Endothelial cell of umbilical vein (primary cell): ENCODE measurements around the gene ZNF597.

Source experiments
- CTCF ChIP-seq, 2 donors: IDR thresholded peaks; 1 replicate in 1 of 2; 2 replicates in 1 of 2; pipeline ENCODE4 v1.5.1; 2011; ENCODE audit warnings: low read length in 2 of 2, mild to moderate bottlenecking in 2 of 2, moderate library complexity in 2 of 2, control low read depth in 1 of 2, inconsistent platforms in 1 of 2, low read depth in 1 of 2; ENCODE audit not compliant: insufficient read depth in 1 of 2; ENCODE audit errors: extremely low read depth in 1 of 2
- POLR2A ChIP-seq: IDR thresholded peaks from 2 replicates; pipeline ENCODE4 v1.6.1; 2012; ENCODE audit warnings: low read depth, mild to moderate bottlenecking, control low read depth, low read length
- POLR2AphosphoS5 ChIP-seq: IDR thresholded peaks from 2 replicates; pipeline ENCODE4 v1.6.1; 2012; ENCODE audit warnings: low read depth, mild to moderate bottlenecking, control low read depth, low read length, moderate library complexity; ENCODE audit not compliant: insufficient read depth

- TF ChIP-seq CTCF (IDR thresholded peaks at IDR 0.05; ENCODE audit: extremely low read depth in 1 of 2, insufficient read depth in 1 of 2, low read depth in 1 of 2, low read length in 2 of 2) (no peak), POLR2AphosphoS5 (no peak), POLR2A (no peak)
These were observed 11.4 kb upstream of the ZNF597 start for GRCh38 chr16:3454631-3455147.
